Measurements from ENCODE around the gene SPINK5. TPM values are rescaled to one million over a fixed set of nuclear protein-coding genes. Genes with fewer than 3 reads are reported as not detected.

Gene SPINK5
- polyA plus RNA-seq, 1 donor from 2014 or later: 1.8 TPM

DNA sequence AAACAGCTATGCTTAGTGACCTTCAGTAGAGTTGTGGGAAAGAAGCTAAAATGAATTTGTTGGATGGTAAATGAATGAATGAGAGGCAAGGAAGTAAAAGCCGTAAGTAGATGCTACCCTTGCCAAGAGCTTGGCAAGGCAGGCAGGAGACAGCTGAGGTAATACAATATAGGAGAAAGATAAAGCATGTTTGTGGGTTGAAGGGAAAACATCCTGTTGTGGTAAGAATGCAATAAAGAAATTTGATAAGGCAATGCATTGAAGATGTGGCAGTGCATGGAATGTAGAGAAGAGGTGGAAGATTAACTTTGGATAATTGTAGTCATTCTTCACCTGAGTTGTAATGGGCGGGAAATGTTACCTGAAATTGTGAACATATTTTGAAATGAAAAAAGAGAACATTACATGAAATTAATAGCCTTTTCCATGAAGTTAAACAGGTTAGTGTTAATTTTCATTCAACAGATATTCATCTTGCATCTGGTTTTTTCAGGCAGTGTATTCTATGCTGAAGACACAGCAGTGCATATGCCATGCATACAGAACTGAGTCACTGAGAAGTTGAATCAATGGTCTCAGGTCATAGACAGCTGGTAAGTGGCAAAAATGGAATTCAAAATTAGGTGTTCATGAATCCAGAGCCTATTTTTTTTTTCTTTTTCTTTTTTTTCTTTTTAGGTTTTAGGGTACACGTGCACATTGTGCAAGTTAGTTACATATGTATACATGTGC lies 43.4 kb upstream of the SPINK5 start:
- no peak overlapping the region for H3K9ac ChIP-seq (ENCODE audit: low read length)
- H3K36me3 ChIP-seq (ENCODE audit: insufficient read depth, low read length): no peaks in the 10 kb centered on the region

DNA sequence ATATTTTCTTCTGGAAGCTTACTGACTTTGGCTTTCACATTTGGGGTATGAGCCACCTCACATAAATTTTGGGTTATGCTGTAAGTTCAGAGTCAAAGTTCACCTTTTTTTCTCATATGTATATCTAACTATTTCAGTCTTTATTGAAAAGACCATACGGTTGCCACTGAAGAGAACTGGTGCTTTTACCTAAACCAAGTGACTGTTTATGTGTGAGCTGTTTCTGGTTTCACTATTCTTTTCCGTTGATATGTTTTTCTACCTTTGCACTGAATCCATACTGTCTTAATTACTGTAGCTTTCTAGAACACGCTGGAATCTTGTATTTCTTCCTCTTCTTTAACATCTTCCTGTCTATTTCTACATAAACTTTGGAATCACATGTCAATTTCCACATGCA lies 36.3 kb upstream of the SPINK5 start:
- Histone ChIP-seq H3F3A (ENCODE audit: insufficient read depth, low read length, poor library complexity, severe bottlenecking) (no peaks in the 10 kb centered on the region), H3K4me2 (ENCODE audit: low read length) (no peak overlapping the region), H3K9me3 (ENCODE audit: low read length) (no peaks in the 10 kb centered on the region), H3K27me3 (ENCODE audit: insufficient read depth, low read depth, low read length) (no peaks in the 10 kb centered on the region), H4K20me1 (ENCODE audit: insufficient read depth) (no peaks in the 10 kb centered on the region), H3K9ac (ENCODE audit: low read length) (no peak overlapping the region), H3K9me2 (ENCODE audit: insufficient read depth, low read length) (no peaks in the 10 kb centered on the region), H3K36me3 (ENCODE audit: insufficient read depth, low read length) (no peaks in the 10 kb centered on the region), H2AFZ (ENCODE audit: low read depth, low read length) (no peak overlapping the region), H3K79me2 (replicated peaks; ENCODE audit: insufficient read depth, low read length) (no peaks in the 10 kb centered on the region), H3K4me3 (ENCODE audit: low read length) (no peak overlapping the region), H3K27ac (ENCODE audit: low read length) (no peak overlapping the region)
- TF ChIP-seq, protein P1, sequence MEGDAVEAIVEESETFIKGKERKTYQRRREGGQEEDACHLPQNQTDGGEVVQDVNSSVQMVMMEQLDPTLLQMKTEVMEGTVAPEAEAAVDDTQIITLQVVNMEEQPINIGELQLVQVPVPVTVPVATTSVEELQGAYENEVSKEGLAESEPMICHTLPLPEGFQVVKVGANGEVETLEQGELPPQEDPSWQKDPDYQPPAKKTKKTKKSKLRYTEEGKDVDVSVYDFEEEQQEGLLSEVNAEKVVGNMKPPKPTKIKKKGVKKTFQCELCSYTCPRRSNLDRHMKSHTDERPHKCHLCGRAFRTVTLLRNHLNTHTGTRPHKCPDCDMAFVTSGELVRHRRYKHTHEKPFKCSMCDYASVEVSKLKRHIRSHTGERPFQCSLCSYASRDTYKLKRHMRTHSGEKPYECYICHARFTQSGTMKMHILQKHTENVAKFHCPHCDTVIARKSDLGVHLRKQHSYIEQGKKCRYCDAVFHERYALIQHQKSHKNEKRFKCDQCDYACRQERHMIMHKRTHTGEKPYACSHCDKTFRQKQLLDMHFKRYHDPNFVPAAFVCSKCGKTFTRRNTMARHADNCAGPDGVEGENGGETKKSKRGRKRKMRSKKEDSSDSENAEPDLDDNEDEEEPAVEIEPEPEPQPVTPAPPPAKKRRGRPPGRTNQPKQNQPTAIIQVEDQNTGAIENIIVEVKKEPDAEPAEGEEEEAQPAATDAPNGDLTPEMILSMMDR (IDR thresholded peaks at IDR 0.05; ENCODE audit: poor library complexity, severe bottlenecking): no peak
- TF ChIP-seq SMC3 (conservative IDR thresholded peaks at IDR 0.05; ENCODE audit: poor library complexity) (no peak), POLR2AphosphoS5 (IDR thresholded peaks at IDR 0.05) (no peak), RAD21 (conservative IDR thresholded peaks at IDR 0.05) (no peak)

More for the DNA sequence above, 43.4 kb upstream of the SPINK5 start:
- Histone ChIP-seq H3K79me2 (replicated peaks; ENCODE audit: insufficient read depth, low read length) (no peaks in the 10 kb centered on the region), H3F3A (ENCODE audit: insufficient read depth, low read length, poor library complexity, severe bottlenecking) (no peaks in the 10 kb centered on the region), H2AFZ (ENCODE audit: low read depth, low read length) (no peak overlapping the region), H4K20me1 (ENCODE audit: insufficient read depth) (no peaks in the 10 kb centered on the region), H3K27me3 (ENCODE audit: insufficient read depth, low read depth, low read length) (no peaks in the 10 kb centered on the region), H3K27ac (ENCODE audit: low read length) (no peak overlapping the region), H3K9me2 (ENCODE audit: insufficient read depth, low read length) (no peaks in the 10 kb centered on the region), H3K4me3 (ENCODE audit: low read length) (no peak overlapping the region), H3K4me2 (ENCODE audit: low read length) (no peak overlapping the region), H3K9me3 (ENCODE audit: low read length) (no peaks in the 10 kb centered on the region)
- TF ChIP-seq TAF1 (IDR thresholded peaks at IDR 0.05; ENCODE audit: low read depth) (no peak), POLR2AphosphoS5 (IDR thresholded peaks at IDR 0.05) (no peak)
- TF ChIP-seq, protein P1 (IDR thresholded peaks at IDR 0.05; ENCODE audit: poor library complexity, severe bottlenecking): no peak

DNA sequence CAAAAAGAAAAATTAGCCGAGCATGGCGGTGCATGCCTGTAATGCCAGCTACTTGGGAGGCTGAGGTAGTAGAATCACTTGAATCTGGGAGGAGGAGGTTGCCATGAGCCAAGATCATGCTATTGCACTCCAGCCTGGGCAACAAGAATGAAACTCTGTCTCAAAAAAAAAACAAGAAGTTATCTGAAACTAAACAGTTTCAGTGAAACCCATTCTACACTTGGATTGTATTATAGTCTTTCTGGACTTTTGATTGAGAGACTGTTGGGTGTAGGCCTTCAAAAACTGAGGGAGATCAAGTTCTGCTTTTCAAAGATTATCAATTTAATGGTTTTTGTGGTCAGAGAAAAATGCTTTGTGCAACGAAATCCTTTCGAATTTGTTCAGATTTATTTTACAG lies 34.6 kb upstream of the SPINK5 start:
- no peak for TF ChIP-seq EZH2 (IDR thresholded peaks at IDR 0.05; ENCODE audit: borderline replicate concordance, insufficient read depth, low read length, poor library complexity, severe bottlenecking)
- Histone ChIP-seq H3K9me3 (ENCODE audit: low read length) (no peaks in the 10 kb centered on the region), H3F3A (ENCODE audit: insufficient read depth, low read length, poor library complexity, severe bottlenecking) (no peaks in the 10 kb centered on the region), H3K79me2 (replicated peaks; ENCODE audit: insufficient read depth, low read length) (no peaks in the 10 kb centered on the region), H3K9me2 (ENCODE audit: insufficient read depth, low read length) (no peaks in the 10 kb centered on the region), H3K27me3 (ENCODE audit: insufficient read depth, low read depth, low read length) (no peaks in the 10 kb centered on the region), H3K9ac (ENCODE audit: low read length) (no peak overlapping the region), H3K27ac (ENCODE audit: low read length) (no peak overlapping the region), H3K4me2 (ENCODE audit: low read length) (no peak overlapping the region), H2AFZ (ENCODE audit: low read depth, low read length) (no peak overlapping the region), H3K4me3 (ENCODE audit: low read length) (no peak overlapping the region), H4K20me1 (ENCODE audit: insufficient read depth) (no peaks in the 10 kb centered on the region), H3K36me3 (ENCODE audit: insufficient read depth, low read length) (no peaks in the 10 kb centered on the region)

Data from neural cell (in vitro differentiated cells).